ENCODE data around the gene RUSC2. TPM values are rescaled to one million over a fixed set of nuclear protein-coding genes. Genes with fewer than 3 reads are reported as not detected.

Gene RUSC2
- total RNA-seq, 1 donor from 2014 or later: 116 TPM

- peaks cover 0 to 1% of the 10 kb centered on the region in 2 donors for H3K36me3 ChIP-seq
- peak in 1 of 2 donors; percentile 83 for DNase-seq (ENCODE audit: low spot score in 2 of 2)
- no peak overlapping the region for H3K4me3 ChIP-seq
- intact Hi-C loops (cut with DNase I): loop anchor here (2.0 kb wide), 3 partner anchors 16 to 44 kb away; partner anchors contain the start of gene RUSC2
- no peaks in the 10 kb centered on the region for H3K9me3 ChIP-seq
- TF ChIP-seq CTCF (IDR thresholded peaks at IDR 0.05): no peak
- H3K4me1 ChIP-seq: peaks cover 31 to 88% of the 10 kb centered on the region in 2 donors
- no peaks in the 10 kb centered on the region for H3K27me3 ChIP-seq
- H3K27ac ChIP-seq: peak overlapping the region; percentile 94 to 95
Observed at GRCh38 chr9:35518225-35518821, 28.4 kb downstream of the RUSC2 start.

- peak overlapping the region; percentile 94 to 95 for H3K27ac ChIP-seq
- peaks cover 33 to 86% of the 10 kb centered on the region in 2 donors for H3K4me1 ChIP-seq
- peak in 1 of 2 donors; percentile 74 for DNase-seq (ENCODE audit: low spot score in 2 of 2)
- no peaks in the 10 kb centered on the region for H3K9me3 ChIP-seq
- no peaks in the 10 kb centered on the region for H3K36me3 ChIP-seq
- TF ChIP-seq CTCF (IDR thresholded peaks at IDR 0.05): no peak
- peak overlapping the region in 1 of 2 donors; percentile 25 for H3K4me3 ChIP-seq
- no peaks in the 10 kb centered on the region for H3K27me3 ChIP-seq
- intact Hi-C loops (cut with DNase I): loop anchor here (2.0 kb wide), 3 partner anchors 16 to 44 kb away; partner anchors contain the start of gene RUSC2
Observed at GRCh38 chr9:35518981-35519679, 29.2 kb downstream of the RUSC2 start.

DNA sequence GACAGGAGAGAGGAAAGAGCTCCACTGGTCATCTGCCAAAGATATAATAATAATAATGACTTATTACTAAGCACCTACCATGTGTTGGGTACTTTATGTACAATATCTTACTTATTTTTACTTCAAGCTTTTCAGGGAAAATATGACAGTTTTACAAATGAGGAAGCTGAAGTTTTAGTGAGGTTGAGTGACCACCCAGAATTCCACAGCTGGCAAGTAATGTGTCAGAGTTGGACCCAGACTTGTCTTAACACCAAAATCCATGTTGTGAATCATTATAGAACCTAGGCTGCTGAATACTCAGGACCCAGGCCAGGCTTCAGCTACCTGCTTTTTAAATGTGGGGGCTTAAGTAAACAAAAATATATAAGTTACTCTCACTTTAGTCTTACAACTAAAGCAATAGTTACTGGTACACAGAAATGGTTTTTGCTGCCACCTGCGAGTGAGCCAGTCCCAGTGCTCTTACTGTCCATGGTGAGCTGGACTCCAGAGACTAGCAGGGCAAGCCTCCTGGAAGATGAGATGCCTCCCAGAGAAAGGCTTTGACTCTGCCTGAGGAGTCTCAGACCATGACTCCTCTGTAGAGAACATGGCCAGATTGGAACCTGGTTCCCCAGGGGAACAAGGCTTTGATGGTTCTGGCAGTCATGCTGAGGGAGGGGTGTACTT lies 29.9 kb downstream of the RUSC2 start:
- Histone ChIP-seq H3K36me3 (no peaks in the 10 kb centered on the region), H3K27me3 (no peaks in the 10 kb centered on the region), H3K4me1 (peaks cover 33 to 81% of the 10 kb centered on the region in 2 donors), H3K4me3 (peak overlapping the region in 1 of 2 donors; percentile 14), H3K9me3 (no peaks in the 10 kb centered on the region), H3K27ac (peak overlapping the region; percentile 94 to 95)
- no peak for TF ChIP-seq CTCF (IDR thresholded peaks at IDR 0.05)
- intact Hi-C loops (cut with DNase I): loop anchor here (2.0 kb wide), 3 partner anchors 15 to 43 kb away; partner anchors contain the start of gene RUSC2
- DNase-seq (ENCODE audit: low spot score in 2 of 2): peak in 1 of 2 donors; percentile 69

- H3K27ac ChIP-seq: peak overlapping the region; percentile 94 to 95
- H3K4me3 ChIP-seq: peak overlapping the region in 1 of 2 donors; percentile 14
- H3K36me3 ChIP-seq: no peaks in the 10 kb centered on the region
- no peaks in the 10 kb centered on the region for H3K27me3 ChIP-seq
- no peak for TF ChIP-seq CTCF (IDR thresholded peaks at IDR 0.05)
- H3K9me3 ChIP-seq: no peaks in the 10 kb centered on the region
- intact Hi-C loops (cut with DNase I): no loop called here
- DNase-seq (ENCODE audit: low spot score in 2 of 2): no peak
- H3K4me1 ChIP-seq: peaks cover 33 to 76% of the 10 kb centered on the region in 2 donors
Observed at GRCh38 chr9:35520364-35520710, 30.4 kb downstream of the RUSC2 start.

GRCh38 chr9:35521708-35522107 lies 31.8 kb downstream of the RUSC2 start:
- peaks cover 29 to 76% of the 10 kb centered on the region in 2 donors for H3K4me1 ChIP-seq
- peak overlapping the region; percentile 94 to 95 for H3K27ac ChIP-seq
- peak in 1 of 2 donors; percentile 73 for DNase-seq (ENCODE audit: low spot score in 2 of 2)
- no peak for TF ChIP-seq CTCF (IDR thresholded peaks at IDR 0.05)
- H3K36me3 ChIP-seq: no peaks in the 10 kb centered on the region
- H3K4me3 ChIP-seq: no peak overlapping the region
- no peaks in the 10 kb centered on the region for H3K9me3 ChIP-seq
- intact Hi-C loops (cut with DNase I): no loop called here
- no peaks in the 10 kb centered on the region for H3K27me3 ChIP-seq
